DMS114 treated with DMSO at 0.1 percent for 48 hours (cell line): Measurements from ENCODE around the gene APBA2.
"Not testable (repeated sequence)": the region's sequence is repeated elsewhere in the genome, so short reads cannot be mapped to it uniquely, and the experiment has no call there.

Source experiments
- DNase-seq: peaks from one replicate; lab custom pipeline; 2025; ENCODE audit not compliant: unreplicated experiment; lab: John Stamatoyannopoulos, UW

APBA2 gene

DNA sequence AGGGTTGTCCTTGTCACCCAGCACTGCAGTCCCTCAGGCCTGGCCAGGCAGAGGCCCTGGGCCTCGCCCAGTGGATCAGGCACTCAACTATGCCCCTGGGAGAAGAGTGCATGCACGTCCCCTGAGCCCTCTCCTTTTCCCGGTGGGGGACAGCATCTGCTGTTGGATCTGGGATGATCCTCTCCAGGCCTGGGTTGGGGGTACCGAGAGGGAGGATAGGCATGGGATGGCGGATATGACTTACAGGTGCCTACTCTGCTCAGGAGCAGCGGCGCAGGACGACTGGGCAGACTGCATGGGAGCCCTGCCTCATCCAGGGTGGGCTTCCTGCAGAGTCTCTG is 9.0 kb upstream of the APBA2 start:
- DNase-seq = no peak

DNA sequence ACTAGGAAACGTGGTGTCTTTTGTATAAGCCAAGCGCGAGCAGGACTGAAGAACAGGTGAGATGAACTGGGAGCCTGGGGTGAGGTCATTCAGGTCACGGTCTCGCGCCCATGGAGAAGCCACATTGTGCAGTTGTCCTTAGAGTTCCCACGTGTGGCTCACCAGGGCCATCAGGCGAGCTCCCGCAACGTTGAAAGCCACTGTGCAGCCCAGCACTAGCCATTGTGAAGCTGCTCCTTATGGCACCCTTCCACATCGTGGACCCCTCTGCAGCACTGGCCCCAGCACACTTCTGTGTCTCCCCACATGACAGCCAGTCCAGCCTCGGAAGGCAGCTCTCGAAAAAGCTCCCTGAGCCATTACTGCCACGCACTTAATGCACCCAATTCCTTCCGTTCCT is 7.6 kb upstream of the APBA2 start:
- DNase-seq = no peak

DNA sequence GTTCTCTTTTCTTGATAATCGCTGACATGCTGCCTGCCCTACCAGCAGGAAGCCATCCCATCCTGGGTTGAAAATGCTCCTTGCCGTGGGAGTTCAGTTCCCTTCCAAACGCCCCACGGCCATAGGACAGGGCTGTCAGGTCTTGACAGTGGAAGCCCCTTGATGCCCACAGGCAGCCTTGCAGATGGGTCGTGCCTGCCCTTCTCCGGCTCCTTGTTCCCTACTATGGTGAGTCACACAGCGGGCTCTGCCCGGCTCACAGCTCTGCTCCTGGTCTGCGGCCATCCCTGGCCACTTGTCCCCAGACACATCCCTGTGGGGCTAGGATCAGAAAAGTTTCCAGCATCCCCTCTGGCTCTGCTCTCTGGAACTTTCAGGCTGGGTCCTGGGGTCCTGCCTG is 6.2 kb upstream of the APBA2 start:
- DNase-seq = no peak

DNA sequence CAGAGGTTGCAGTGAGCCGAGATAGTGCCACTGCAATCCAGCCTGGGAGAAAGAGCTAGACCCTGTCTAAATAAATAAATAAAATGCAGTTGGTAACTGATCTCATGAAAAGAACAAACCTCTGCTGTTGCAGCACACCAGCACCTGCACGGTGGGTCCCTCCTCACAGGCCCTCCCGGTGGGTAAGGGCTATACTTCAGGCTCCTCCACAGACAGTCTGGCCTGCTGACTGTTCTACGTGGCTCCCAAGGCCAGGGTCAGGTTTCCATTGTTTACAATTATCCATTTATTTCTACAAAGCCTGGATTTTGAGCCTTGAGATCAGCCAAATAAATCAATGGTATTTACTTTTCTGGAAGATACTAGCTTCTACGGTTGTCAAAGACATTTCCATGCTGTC is 5.1 kb upstream of the APBA2 start:
- DNase-seq = no peak

DNA sequence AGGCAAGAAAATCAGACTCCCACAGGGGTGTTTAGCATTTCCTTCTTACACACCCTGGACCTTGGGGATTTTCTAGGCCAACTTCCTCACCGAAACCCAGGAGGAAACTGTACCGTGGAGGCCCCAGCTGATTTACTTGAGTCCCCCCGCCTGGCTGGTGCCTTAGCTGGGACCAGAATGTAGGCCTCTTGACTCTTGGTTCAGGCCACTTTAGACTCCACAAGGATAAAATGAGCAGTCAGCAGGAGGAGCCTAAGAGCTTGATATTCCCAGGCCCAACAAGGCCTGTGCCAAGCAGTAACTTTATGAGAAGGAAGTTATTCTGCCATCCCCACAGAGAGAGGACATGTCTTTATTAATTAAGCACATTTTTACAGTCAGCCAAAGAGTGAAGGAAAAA is 4.6 kb upstream of the APBA2 start:
- DNase-seq = no peak

DNA sequence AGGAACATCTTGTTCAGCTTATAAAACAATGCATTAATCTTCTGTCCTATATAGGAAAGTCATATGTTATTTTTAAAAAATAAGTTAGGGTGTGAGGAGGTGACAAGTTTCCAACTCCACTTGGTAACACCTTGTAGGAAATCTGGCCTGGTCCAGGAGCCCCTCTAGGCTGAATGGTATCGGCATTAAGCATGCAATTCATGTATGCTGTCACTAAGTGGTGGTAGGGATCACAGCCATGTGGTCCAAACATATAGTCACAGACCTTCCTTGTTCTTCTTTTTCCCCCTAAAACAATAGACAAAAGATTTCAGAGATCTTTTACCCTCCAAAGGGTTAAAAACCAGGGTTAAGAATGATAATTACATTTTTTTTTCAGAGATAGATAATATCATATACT is 4.2 kb upstream of the APBA2 start:
- DNase-seq = no peak

DNA sequence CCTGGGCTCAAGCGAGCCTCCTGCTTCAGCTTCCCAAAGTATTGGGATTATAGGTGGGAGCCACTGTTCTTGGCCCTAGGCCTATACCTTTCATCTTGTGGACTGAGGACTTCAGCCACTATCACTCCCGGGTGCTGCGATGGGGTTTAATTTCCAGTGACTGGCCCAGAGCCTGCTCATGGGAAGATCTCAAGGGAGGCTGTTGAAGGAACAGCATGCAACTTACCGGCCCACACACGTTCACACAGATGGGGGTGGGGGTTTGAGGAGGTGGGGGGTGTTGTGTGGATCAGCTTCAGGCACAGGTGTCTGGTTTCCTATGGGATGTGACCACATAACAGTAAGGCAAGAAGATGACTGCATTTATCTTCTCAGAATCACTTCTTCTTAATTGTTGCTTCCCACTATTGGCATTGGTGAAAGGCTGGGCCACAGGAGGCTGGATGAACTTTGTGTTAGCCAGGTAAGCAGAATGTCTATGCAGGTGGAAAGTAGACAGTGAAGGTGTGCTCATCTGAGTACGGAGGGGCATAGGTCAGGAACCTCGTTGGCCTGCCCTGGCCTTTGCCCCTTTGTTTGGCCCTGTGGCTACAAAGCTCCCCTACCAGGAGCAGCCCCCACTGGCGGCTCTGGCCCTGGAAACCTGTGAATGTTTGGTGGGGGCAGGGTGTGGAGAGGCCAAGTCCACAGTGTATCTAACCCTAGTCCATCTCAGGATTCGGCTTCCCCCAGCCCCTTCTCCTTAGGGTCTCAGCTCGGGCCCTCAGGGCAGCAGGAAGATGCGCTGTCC is 1.4 kb upstream of the APBA2 start:
- no peak for DNase-seq

DNA sequence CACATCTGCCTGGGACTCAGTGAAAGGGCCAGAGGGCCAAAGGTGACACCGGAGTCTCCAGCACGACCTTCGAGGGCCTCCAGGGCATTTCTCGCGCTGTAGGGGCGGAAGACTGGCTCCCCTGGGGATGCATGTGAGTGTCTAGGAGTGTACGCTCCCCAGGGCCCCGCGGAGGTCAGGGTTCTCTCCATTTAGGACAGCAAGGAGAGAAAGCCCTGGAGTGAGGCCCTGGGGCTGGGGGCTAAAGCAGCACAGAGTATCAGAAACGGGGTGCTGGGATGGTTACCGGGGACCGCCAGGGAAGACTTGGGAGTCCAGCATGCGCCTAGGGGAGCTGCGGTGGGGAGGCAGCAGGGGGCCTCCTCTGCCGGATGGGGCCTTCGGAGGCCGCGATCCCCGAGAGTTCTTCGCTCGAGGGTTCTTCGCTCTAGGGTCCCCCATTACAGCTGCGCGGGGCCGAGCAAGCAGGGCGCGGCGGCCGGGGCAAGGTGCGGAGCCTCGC is 595 bp upstream of the APBA2 start:
- no peak for DNase-seq

DNA sequence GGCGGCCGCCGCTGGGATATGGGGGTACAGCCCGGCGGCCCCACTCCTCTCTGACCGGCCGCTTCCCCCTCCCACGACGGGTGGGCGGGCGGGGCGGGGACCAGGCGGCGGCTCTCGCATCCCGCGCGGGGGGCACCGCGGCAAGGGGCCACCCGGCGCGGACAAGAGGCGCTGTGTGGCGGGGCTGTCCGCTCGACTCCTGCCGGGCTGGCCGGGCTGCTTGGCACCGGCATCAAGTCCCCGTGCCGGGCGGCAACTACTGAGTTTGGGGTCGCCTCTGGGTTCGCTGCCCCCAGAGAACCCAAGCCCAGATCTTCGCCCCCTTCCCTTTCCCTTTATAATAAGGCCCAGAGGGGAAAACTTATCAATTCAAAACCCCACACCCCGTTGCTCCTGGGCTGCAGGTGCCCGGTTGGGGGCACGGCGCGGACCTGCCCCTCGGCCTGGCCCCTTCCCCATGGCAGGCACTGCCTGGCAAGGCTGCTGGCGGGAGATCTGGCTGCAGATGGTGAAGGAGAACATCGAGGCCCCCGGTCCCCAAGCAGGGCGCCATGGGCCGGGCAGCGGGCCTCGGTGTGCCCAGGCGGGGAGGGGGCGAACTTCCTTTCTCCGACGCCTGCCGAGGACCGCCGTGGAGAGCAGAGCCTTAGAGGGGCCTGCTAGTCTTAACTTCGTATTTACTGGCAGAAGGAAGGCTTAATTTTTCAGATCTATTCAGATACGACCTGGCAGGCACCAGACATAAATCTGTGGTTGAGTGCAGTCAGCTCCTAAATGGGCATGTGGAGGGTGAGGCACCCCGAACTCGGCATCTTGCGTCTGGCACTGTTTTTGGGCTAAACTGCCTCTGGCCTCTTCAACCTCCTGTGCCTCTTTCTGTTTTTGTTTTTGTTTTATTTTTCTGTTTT is 911 bp downstream of the APBA2 start:
- DNase-seq = no peak

DNA sequence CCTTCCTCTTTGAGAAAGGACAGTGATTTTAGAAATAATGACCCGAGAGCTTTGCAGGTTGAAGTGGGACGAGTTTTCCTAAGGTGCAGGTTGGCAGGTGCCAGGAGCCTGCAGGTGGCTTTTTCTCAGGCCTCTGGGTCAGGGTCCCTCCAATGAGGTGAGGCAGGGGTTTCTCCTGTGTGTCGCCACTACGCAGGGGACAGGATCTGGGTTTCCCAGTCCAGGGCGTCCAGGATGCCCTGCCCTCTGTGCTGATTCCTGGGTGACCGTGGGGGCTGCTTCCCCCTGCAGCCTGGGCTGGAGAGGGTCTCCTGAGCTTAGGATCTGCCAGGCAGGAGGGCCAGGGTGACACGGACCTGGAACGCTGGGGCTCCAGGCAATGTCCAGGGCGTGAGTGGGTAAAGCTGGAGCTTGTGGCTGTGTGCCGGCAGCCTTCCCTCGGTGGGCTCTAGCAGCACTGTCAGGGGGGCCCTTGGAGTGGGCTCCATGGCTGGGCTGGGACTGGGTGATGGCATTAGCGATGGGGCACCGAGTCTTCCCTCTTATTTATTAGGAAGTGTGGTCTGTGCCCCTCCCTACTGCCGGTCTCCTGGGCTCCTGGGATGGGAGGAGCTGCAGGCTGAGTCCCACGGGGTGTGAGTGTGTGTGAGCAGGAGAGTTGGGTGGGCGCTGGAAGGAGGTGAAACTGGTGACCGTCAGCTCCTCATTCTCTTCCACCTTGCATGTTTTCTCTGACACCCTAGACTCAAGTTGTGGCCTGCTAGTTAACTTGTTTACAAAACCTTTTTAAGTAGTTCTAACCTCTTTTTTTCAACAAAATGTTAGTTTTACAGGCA is 1.8 kb downstream of the APBA2 start:
- DNase-seq = no peak

DNA sequence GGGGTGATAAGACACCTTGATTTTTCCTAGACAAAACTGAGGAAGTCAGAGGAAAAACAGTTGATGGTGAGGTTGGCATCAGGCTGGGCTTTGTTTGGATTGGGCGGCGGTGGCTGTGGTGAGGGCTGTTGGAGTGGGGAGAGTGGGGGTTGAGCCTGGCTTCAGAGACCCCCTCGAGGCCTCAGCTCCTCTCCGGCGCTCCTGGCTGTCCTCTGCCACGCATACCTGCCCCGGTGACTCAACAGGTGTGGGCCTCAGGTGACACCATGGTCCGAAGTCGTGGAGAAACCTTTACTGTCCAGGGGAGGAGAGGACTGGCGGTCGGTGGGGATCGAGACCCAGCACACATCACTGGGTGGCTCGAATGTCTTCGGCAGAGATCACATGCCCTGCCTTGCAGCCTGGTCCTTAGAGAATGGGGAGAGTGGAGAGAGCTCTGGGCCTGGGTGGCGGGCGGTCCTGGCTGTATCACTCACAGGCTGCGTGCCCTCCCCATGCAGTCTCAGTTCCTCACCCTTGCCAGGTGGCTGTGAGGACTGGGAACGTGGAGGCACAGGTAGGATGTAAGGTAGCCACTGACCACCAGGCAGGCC is 2.6 kb downstream of the APBA2 start:
- DNase-seq = no peak

DNA sequence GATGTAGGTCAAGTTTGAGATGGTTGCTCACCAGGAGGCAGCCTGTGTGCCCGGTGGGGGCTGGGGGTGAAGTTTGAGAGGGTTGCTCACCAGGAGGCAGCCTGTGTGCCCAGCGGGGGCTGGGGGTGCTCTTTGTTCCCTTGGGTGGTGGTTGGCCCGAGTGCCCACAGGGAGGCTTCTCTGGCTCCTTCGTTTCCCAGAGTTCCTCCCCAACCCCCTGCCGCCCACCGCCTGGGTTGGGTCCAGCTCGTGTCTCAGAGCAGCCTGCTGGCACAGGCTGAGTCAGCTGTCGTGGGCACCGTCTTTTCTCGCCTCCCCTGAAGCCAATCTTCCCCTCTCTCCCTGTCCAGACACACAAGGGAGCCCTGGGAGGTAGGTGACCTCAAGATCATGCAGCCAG is 3.1 kb downstream of the APBA2 start:
- no peak for DNase-seq

DNA sequence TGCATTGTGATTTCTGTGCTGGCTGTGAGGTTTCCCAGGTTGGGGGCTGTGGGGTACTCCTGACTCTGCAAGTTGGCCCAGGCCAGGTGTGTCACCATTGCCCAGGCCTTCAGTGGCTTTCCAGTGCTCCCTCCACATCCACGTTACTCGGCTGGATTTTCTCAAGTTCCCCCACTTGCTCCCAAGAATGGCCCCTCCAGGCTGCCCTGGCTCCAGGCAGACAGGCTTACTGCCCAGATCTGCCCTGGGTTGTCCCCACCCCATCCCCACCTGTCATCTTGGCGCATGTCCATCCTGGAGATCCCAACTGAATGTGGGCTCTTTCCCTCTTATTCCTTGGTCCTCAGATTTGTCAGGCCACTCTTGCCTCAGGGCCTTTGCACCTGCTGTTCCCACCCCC is 3.6 kb downstream of the APBA2 start:
- DNase-seq = no peak

DNA sequence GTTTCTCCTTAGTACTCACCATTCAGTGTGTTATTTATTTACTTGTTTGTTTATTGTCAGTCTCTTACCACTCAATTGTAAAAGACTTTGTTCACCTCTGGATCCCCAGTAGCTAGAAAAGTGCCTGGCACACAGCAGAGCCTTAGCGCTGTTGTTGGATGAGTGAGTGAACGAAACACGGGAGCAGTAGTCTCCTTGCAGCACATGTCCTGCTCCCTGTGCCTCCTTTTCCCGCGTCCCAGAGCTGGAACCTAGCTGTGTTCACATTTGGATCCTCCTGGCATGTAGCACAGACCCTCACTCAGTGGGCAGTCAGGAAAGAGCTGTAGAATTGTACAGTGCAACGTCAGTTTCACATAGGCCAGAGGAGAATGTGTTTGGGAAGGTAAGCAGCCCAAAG is 4.1 kb downstream of the APBA2 start:
- not testable (repeated sequence) for DNase-seq

DNA sequence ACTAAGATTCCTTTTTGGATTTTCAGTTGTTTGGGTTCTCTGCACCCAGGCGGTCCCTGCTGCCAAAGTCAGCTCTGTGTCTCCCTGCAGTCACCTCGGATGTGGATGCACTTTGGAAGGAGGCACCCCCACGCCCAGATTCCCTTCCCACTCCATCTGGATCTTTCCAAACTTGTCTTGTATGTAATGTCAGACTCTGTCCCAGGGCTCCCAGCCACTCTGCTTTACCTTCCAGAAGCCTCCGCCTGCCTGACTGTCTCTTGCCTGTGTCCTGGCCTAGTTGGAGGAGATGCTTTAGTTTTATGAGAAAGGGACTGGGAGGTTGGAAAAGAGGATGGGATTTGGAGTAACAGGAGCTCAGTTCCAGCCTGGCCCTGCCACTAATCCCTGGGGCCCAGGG is 4.5 kb downstream of the APBA2 start:
- DNase-seq = not testable (repeated sequence)

DNA sequence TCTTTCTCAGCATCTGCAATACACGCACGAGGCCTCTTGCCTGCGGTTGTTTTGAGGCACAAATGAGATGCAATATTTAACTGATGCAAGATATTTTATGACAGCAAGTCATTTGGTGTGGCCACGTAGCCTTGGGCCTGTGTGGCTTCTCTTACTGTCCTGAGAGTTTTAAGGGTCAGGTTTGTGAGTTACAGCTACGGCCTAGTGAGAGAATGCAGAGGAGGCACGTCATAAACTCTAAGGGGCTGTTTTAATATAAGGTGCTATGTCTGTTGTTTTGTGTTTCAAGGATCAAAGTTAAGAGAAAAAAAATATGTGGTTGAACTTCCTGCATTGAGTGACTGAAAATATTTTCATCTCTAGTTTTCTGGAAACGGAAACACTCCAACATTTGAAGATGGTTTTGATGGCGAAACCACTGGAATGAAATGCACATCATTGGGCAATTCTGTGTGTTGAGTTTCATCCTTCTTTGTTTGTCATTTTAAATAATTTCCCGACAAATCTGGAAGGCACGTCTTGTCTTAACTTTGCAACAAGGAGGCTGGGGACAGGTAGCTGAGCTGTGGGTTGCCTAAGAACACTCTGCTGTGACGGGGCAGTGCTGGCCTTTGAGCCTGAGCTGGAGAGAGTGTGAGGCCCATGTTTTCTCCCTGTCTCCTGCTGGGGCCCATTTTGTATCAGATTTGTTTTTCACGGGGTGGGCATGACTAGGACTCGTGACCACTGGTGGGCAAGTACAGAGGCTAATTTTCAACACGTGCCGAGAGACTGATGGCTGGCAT is 5.1 kb downstream of the APBA2 start:
- no peak for DNase-seq

DNA sequence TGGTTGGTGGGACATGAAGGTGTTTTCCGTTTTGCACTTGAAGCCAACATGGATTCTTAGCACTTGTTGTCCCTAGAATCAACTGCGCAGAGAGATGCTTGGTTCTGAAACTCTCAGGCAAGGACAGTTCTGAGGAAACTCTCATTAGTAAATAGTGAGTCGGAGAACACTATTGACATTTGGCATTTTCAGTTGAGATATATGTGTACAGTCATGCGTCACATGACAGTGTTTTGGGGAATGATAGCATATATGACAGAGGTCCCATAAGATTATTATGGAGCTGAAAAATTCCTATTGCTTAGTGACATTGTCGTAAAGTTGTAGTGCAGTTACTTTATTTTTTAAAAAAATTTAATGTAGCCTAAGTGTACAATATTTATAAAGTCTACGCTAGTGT is 5.8 kb downstream of the APBA2 start:
- DNase-seq = no peak

DNA sequence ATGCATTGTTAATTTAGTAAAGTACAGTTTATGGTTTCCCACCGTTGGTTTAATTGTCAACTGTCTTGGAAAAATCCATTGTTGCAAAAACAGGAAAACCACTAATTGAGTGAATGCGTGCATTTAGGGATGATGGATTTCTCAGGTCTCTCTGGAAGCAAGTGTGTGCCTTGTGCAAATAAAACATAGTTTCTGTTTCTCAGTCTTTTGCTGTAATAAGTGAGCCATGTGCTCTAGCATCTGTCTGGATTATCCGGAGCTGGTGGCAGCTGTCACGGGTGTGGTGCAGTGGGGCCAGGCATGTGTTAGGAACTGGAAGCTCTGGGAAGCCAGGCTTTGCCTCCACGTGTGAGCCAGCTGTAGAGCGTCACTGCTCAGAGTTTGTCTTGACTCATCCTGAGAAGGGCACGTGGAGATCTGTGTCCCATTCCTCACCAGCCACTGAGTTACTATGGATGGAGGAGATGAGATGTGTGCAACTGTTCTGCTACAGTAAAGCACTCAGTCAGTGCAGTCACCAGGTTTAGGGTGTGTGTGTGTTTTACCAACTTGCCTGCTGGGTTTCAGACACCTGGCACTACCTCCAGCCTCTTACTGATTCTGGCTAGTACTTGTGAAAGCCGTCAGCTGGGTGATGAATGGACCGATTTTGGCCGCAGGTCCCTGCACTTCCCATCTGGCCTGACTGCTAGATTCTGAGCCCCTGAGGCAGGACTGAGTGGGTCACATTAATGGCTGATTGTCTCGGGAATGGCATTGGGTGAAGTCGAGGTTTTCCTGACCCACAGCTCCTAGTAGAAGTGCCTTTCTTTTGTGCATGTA is 7.2 kb downstream of the APBA2 start:
- DNase-seq = no peak

DNA sequence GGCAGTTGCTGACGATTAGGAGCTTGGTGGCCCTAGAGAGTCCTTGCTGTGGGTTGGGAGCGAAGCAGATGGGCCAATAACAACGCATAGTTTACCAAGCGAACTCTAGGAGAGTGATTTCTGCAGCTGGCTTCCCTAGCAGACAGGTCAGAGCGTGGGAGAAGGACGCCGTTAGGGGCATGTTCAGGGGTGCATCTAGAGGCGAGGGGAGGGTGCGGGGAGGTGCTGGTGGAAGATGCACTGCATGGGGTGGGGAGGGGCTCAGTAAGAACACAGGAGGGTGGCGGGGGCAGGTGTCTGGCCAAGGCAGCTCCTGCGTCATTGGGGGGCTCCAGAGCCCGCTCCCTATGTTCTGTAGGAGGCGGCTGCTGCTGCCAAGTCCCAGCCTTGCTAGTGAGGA is 8.9 kb downstream of the APBA2 start:
- no peak for DNase-seq
